HepG2 (cell line): ENCODE data around the gene ENO3. TPM values are rescaled to one million over a fixed set of nuclear protein-coding genes. Genes with fewer than 3 reads are reported as not detected.

Source experiments
- ATAC-seq: fragments of 200-7000 bp; cut with Tn5 transposase; 3 replicates; pipeline ENCODE4 v1.9.1; 2020; ENCODE audit warnings: mild to moderate bottlenecking, moderate library complexity
- BruUV-seq: library from RNA; stranded (reverse); fragments of 400-500 nt; replicated peaks from 2 replicates; lab custom pipeline; 2021; lab: Mats Ljungman, UMichigan
- CTCF ChIA-PET: fragments of 300-600 bp; formaldehyde crosslinking; extraction: SDS; loops from one replicate; lab custom pipeline; 2021; ENCODE audit warnings: low total read pairs, inconsistent platforms, low intra/inter-chr PET ratio; lab: Yijun Ruan, JAX
- POLR2A ChIA-PET: fragments of 350-600 bp; sonication (Branson Sonifier 250); formaldehyde crosslinking; loops from one replicate; lab custom pipeline; 2020; ENCODE audit warnings: antibody characterized with exemption, inconsistent platforms; lab: Yijun Ruan, JAX
- DNase-seq: peaks from one replicate; pipeline ENCODE4 v3.0.0-alpha.2; 2015; ENCODE audit warnings: low spot score
- FAIRE-seq: peaks from 3 replicates; lab custom pipeline; 2011; peaks lifted over from hg19 to GRCh38; lab: Jason Lieb, UNC
- H2AFZ ChIP-seq: one replicate; pipeline ENCODE4 v1.6.1; 2011; ENCODE audit warnings: low read length, inconsistent platforms
- H3K27ac ChIP-seq: fragments of 300-600 bp; 3 replicates; pipeline ENCODE4 v1.8.0; 2011; ENCODE audit warnings: mixed run types, mild to moderate bottlenecking, mixed read lengths, low read length, inconsistent platforms; ENCODE audit not compliant: insufficient read depth; ENCODE audit errors: extremely low read length
- H3K27me3 ChIP-seq, 2 experiments: fragments of 200-600 bp in 1 of 2; 2 replicates in 1 of 2; 3 replicates in 1 of 2; pipeline versions ENCODE4 v1.6.0 to v1.8.0; 2011; ENCODE audit warnings: low read length in 2 of 2, mild to moderate bottlenecking in 2 of 2, moderate library complexity in 2 of 2, inconsistent platforms in 1 of 2; ENCODE audit not compliant: insufficient read depth in 2 of 2, control insufficient read depth in 1 of 2
- H3K36me3 ChIP-seq, 2 experiments: fragments of 200-600 bp in 1 of 2; replicated peaks in 1 of 2; 2 replicates in 1 of 2; 3 replicates in 1 of 2; pipeline versions ENCODE4 v1.5.1 to v1.8.0; 2011; ENCODE audit warnings: low read length in 2 of 2, inconsistent platforms in 1 of 2; ENCODE audit not compliant: insufficient read depth in 2 of 2, control insufficient read depth in 1 of 2
- H3K4me1 ChIP-seq: 2 replicates; pipeline ENCODE4 v1.5.1; 2012; ENCODE audit warnings: low read length, inconsistent platforms; ENCODE audit not compliant: insufficient read depth
- H3K4me2 ChIP-seq: 2 replicates; pipeline ENCODE4 v1.6.0; 2011; ENCODE audit warnings: low read depth, low read length, inconsistent platforms
- H3K4me3 ChIP-seq, 3 experiments: fragments of 200-600 bp in 1 of 3; sonication (generic), shearing (Covaris generic) in 1 of 3; replicated peaks in 1 of 3; 2 replicates each; pipeline ENCODE4 v1.5.1; 2011 to 2016; ENCODE audit warnings: low read length in 3 of 3, inconsistent platforms in 2 of 3, low read depth in 2 of 3, mild to moderate bottlenecking in 2 of 3, control low read depth in 1 of 3, mixed read lengths in 1 of 3; ENCODE audit not compliant: insufficient read depth in 1 of 3
- H3K79me2 ChIP-seq: one replicate; pipeline ENCODE4 v1.6.1; 2011; ENCODE audit warnings: low read length, inconsistent platforms; ENCODE audit not compliant: insufficient read depth
- H3K9ac ChIP-seq: 2 replicates; pipeline ENCODE4 v1.6.0; 2011; ENCODE audit warnings: mild to moderate bottlenecking, low read depth, low read length, inconsistent platforms; ENCODE audit not compliant: insufficient read depth
- H3K9me3 ChIP-seq: 2 replicates; pipeline ENCODE4 v1.5.1; 2012; ENCODE audit warnings: mild to moderate bottlenecking, low read length
- H4K20me1 ChIP-seq: 2 replicates; pipeline ENCODE4 v1.6.0; 2011; ENCODE audit warnings: inconsistent platforms, mild to moderate bottlenecking, low read length, moderate library complexity; ENCODE audit not compliant: insufficient read depth
- CEBPG ChIP-seq: IDR thresholded peaks from 2 replicates; pipeline ENCODE4 v1.6.1; 2016
- FOXJ3 ChIP-seq: sonication (generic); formaldehyde crosslinking; IDR thresholded peaks from 2 replicates; pipeline ENCODE4 v1.4.0; 2020; ENCODE audit warnings: missing genetic modification reagents, mild to moderate bottlenecking, borderline replicate concordance
- FOXK1 ChIP-seq: sonication (generic); formaldehyde crosslinking; IDR thresholded peaks from 2 replicates; pipeline ENCODE4 v1.4.0; 2020; ENCODE audit warnings: low read depth, missing genetic modification reagents, borderline replicate concordance
- GATAD1 ChIP-seq: IDR thresholded peaks from 2 replicates; pipeline ENCODE4 v1.6.1; 2016; ENCODE audit warnings: missing genetic modification reagents, missing compliant biosample characterization
- HMG20B ChIP-seq: conservative IDR thresholded peaks from 2 replicates; pipeline ENCODE4 v1.6.1; 2016; ENCODE audit warnings: missing genetic modification reagents, missing compliant biosample characterization
- HNF4G ChIP-seq, 2 experiments: sonication (generic) in 1 of 2; formaldehyde crosslinking in 1 of 2; IDR thresholded peaks; 2 replicates each; pipeline versions ENCODE4 v1.4.0 to v1.6.1; 2011 to 2020; ENCODE audit warnings: borderline replicate concordance in 2 of 2, low read depth in 2 of 2, mild to moderate bottlenecking in 2 of 2, low read length in 1 of 2, missing genetic modification reagents in 1 of 2, moderate library complexity in 1 of 2
- HOXA9 ChIP-seq: sonication (generic); formaldehyde crosslinking; IDR thresholded peaks from 2 replicates; pipeline ENCODE4 v1.8.1; 2022; ENCODE audit warnings: missing genetic modification reagents, mild to moderate bottlenecking, moderate library complexity, borderline replicate concordance
- MBD4 ChIP-seq: IDR thresholded peaks from 2 replicates; pipeline ENCODE4 v1.6.1; 2012; ENCODE audit warnings: low read length, inconsistent platforms, borderline replicate concordance
- RFX5 ChIP-seq: IDR thresholded peaks from 2 replicates; pipeline ENCODE4 v1.6.1; 2011; ENCODE audit warnings: low read depth, low read length, improper control_type of control experiment
- SP2 ChIP-seq: sonication (generic); formaldehyde crosslinking; IDR thresholded peaks from 2 replicates; pipeline ENCODE4 v1.5.1; 2020; ENCODE audit warnings: mild to moderate bottlenecking, missing genetic modification reagents
- TARDBP ChIP-seq: sonication (generic); formaldehyde crosslinking; IDR thresholded peaks from 2 replicates; pipeline ENCODE4 v1.8.0; 2022; ENCODE audit warnings: mild to moderate bottlenecking, missing genetic modification reagents
- ZFP90 ChIP-seq: sonication (generic); formaldehyde crosslinking; IDR thresholded peaks from 2 replicates; pipeline ENCODE4 v1.8.0; 2022; ENCODE audit warnings: missing genetic modification reagents, mild to moderate bottlenecking, inconsistent platforms, borderline replicate concordance
- ZKSCAN8 ChIP-seq: IDR thresholded peaks from 2 replicates; pipeline ENCODE4 v1.6.1; 2016; ENCODE audit warnings: borderline replicate concordance, missing genetic modification reagents, missing compliant biosample characterization
- ZNF256 ChIP-seq: sonication (generic); formaldehyde crosslinking; conservative IDR thresholded peaks from 2 replicates; pipeline ENCODE4 v1.4.0; 2020; ENCODE audit warnings: missing genetic modification reagents
- ZNF567 ChIP-seq: sonication (generic); formaldehyde crosslinking; IDR thresholded peaks from 2 replicates; pipeline ENCODE4 v1.8.1; 2023; ENCODE audit warnings: mild to moderate bottlenecking, missing genetic modification reagents, borderline replicate concordance
- ZNF746 ChIP-seq: sonication (generic); formaldehyde crosslinking; IDR thresholded peaks from 2 replicates; pipeline ENCODE4 v1.8.0; 2022; ENCODE audit warnings: mild to moderate bottlenecking, missing genetic modification reagents
- WGBS: methylation state at CpG from one replicate; pipeline ENCODE4 v1.1.6; 2017; ENCODE audit warnings: low lambda C conversion rate; 5-methylcytosine and 5-hydroxymethylcytosine counted together
- in situ Hi-C: cut with HindIII; loops from 2 replicates; pipeline ENCODE4 v1.10.0; 2017; ENCODE audit warnings: low pct_unique_long_range_greater_than_20kb; ENCODE audit not compliant: extremely low pct_ligation_motif_present
- intact Hi-C: fragments of 100-400 bp; cut with micrococcal nuclease; formaldehyde crosslinking; loops from one replicate; pipeline ENCODE4 v1.10.0; 2022; ENCODE audit not compliant: unreplicated experiment
- polyA plus RNA-seq, 8 experiments: library from polyadenylated mRNA; depleted of rRNA in 3 of 8; stranded (reverse) in 7 of 8; unstranded in 1 of 8; fragments of >200 nt; fragmentation: Illumina TruSeq in 4 of 8; extraction: Trizol in 4 of 8; gene quantifications; 2 replicates each; pipeline versions ENCODE4 v1.2.1 to v1.2.3, GENCODE V29; 2011 to 2016; ENCODE audit warnings: low read depth in 4 of 8, missing spikeins in 1 of 8, mixed read lengths in 1 of 8; ENCODE audit not compliant: insufficient read depth in 1 of 8
- total RNA-seq, 5 experiments: library from RNA; depleted of rRNA; stranded (reverse); fragments of >200 nt; fragmentation: Illumina TruSeq; extraction: Trizol; gene quantifications; 2 replicates each; pipeline ENCODE4 v1.2.3, GENCODE V29; 2016; ENCODE audit warnings: low read depth in 1 of 5
- TF ChIP-seq, protein P1 (sequence below): sonication (generic); formaldehyde crosslinking; IDR thresholded peaks from 2 replicates; pipeline ENCODE4 v1.4.0; 2020; ENCODE audit warnings: mild to moderate bottlenecking, missing genetic modification reagents
- TF ChIP-seq, protein P2 (sequence below): sonication (generic); formaldehyde crosslinking; IDR thresholded peaks from 2 replicates; pipeline ENCODE4; 2020; ENCODE audit warnings: missing genetic modification reagents, mild to moderate bottlenecking, borderline replicate concordance

ENO3 gene
- total and polyA plus RNA-seq, 2 of the 13 experiments (the other 11 are each of a cell fraction or from before 2014, with no cell fraction given): 59.8 to 69.8 TPM

DNA sequence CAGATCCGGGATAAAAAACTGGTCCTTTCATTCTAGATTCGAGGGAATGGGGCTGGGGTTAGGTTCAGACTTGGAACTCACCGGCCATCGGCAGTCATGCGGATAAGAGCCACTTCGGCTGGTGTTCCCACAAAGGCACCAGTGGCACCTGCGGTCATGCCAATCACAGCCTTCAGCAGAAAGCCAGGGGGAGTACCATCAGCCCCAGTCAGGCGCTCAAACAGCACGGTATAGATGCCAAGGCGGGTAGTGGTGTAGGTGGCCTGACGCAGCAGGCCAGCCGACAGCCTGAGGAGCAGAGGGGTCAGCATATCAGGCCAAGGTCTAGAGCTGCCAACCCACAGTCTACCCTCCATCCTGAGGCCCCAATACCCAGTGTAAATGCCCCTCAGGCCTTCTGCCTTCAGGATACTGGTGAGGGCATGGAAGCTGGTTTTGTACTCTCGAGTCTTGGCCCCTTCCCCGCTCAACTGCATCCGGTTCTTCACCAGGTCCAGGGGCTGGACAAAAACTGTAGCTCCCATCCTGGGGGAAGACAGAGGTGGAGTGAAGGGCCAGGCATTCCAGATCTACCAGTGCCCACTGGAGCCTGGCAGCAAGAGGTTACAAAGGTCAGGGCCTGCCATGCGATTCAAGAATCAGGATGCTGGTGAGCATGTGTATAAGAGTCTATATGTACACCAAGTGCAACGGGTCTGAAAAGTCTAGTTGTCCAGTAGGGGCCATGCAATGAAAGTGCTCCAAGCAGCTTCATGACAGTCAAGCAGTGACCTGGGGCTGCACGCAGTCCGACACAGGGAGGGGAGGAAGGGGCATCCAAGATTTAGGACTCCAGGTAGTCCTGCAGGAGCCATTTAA is 12.0 kb upstream of the ENO3 start (continued):
- TF ChIP-seq, protein P1, sequence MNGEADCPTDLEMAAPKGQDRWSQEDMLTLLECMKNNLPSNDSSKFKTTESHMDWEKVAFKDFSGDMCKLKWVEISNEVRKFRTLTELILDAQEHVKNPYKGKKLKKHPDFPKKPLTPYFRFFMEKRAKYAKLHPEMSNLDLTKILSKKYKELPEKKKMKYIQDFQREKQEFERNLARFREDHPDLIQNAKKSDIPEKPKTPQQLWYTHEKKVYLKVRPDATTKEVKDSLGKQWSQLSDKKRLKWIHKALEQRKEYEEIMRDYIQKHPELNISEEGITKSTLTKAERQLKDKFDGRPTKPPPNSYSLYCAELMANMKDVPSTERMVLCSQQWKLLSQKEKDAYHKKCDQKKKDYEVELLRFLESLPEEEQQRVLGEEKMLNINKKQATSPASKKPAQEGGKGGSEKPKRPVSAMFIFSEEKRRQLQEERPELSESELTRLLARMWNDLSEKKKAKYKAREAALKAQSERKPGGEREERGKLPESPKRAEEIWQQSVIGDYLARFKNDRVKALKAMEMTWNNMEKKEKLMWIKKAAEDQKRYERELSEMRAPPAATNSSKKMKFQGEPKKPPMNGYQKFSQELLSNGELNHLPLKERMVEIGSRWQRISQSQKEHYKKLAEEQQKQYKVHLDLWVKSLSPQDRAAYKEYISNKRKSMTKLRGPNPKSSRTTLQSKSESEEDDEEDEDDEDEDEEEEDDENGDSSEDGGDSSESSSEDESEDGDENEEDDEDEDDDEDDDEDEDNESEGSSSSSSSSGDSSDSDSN (CRISPR knock-in tag): peak; percentile 5; the same call in 1 of the 2 replicates
- TF ChIP-seq ZNF746 (CRISPR knock-in tag): 0 out of 2 replicates have a peak, but pooled peaks have one; percentile 54
- TF ChIP-seq, protein P2, sequence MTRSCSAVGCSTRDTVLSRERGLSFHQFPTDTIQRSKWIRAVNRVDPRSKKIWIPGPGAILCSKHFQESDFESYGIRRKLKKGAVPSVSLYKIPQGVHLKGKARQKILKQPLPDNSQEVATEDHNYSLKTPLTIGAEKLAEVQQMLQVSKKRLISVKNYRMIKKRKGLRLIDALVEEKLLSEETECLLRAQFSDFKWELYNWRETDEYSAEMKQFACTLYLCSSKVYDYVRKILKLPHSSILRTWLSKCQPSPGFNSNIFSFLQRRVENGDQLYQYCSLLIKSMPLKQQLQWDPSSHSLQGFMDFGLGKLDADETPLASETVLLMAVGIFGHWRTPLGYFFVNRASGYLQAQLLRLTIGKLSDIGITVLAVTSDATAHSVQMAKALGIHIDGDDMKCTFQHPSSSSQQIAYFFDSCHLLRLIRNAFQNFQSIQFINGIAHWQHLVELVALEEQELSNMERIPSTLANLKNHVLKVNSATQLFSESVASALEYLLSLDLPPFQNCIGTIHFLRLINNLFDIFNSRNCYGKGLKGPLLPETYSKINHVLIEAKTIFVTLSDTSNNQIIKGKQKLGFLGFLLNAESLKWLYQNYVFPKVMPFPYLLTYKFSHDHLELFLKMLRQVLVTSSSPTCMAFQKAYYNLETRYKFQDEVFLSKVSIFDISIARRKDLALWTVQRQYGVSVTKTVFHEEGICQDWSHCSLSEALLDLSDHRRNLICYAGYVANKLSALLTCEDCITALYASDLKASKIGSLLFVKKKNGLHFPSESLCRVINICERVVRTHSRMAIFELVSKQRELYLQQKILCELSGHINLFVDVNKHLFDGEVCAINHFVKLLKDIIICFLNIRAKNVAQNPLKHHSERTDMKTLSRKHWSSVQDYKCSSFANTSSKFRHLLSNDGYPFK: peak; percentile 16; the same call in 1 of the 2 replicates

DNA sequence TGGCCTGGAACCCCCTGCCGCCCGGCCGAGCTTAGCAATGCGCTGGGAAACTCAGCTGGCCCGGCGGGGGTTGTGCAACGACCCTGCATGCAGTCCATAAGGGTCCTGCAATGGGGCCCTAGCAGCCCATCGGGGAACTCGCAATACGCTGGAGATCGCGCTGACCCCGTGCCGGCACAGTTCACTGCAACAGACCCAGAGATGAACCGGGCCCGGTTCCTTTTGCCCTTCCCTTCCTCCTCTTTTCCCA is 11.4 kb upstream of the ENO3 start:
- ChIA-PET CTCF (no interaction called here), POLR2A (interaction anchor here (0.8 to 3.9 kb wide), 27 partner anchors 8 to 403 kb away, joined by 3 to 201 read pairs (median 6); partner anchors contain the start of genes ARRB2, CAMTA2, ENO3 and GLTPD2)
- Histone ChIP-seq H3K4me3 (peak overlapping the region; percentile 73 to 97 (median 93)), H3K36me3 (peaks cover 8 to 27% of the 10 kb centered on the region in 2 experiments), H3K9ac (peak overlapping the region; percentile 95), H3K9me3 (no peaks in the 10 kb centered on the region), H3K4me1 (peaks cover 28% of the 10 kb centered on the region), H4K20me1 (0 out of 2 replicates have a peak, but pooled peaks cover 2% of the 10 kb centered on the region), H2AFZ (no peak overlapping the region), H3K4me2 (peak overlapping the region; percentile 98), H3K79me2 (peaks cover 40% of the 10 kb centered on the region), H3K27me3 (no peaks in the 10 kb centered on the region; a peak in 1 of 5 replicates), H3K27ac (peak overlapping the region; percentile 96)
- ATAC-seq: peak; percentile 13; the same call in 2 of the 3 replicates
- WGBS: 0% methylated on average over 4 of the region's 16 CpGs
- no peak for DNase-seq
- BruUV-seq: no TSS peak
- no peak for FAIRE-seq
- intact Hi-C loops (no loop called here), in situ Hi-C loops (no loop called here)
- no peak for TF ChIP-seq TARDBP (CRISPR knock-in tag)
- TF ChIP-seq HMG20B (CRISPR knock-in tag): no peak
- TF ChIP-seq ZNF256 (CRISPR knock-in tag): no peak
- no peak for TF ChIP-seq MBD4
- TF ChIP-seq CEBPG: 0 out of 2 replicates have a peak, but pooled peaks have one; percentile 9
- no peak for TF ChIP-seq HNF4G (IDR thresholded peaks at IDR 0.05; ENCODE audit: borderline replicate concordance, low read depth, low read length)
- no peak for TF ChIP-seq HNF4G (CRISPR knock-in tag; IDR thresholded peaks at IDR 0.05; ENCODE audit: borderline replicate concordance, low read depth)
- TF ChIP-seq ZNF567 (CRISPR knock-in tag): no peak
- no peak for TF ChIP-seq ZFP90
- no peak for TF ChIP-seq FOXJ3 (CRISPR knock-in tag)
- TF ChIP-seq SP2 (CRISPR knock-in tag): no peak
- no peak for TF ChIP-seq RFX5
- TF ChIP-seq FOXK1 (CRISPR knock-in tag): no peak
- TF ChIP-seq GATAD1 (CRISPR knock-in tag): no peak
- no peak for TF ChIP-seq ZKSCAN8
- no peak for TF ChIP-seq HOXA9 (CRISPR knock-in tag)
